Neural cell (in vitro differentiated cells): ENCODE data around the gene MMP15.

Source experiments
- EZH2 ChIP-seq: fragments of 200-600, 300-800 bp; shearing (Covaris generic), sonication (generic); IDR thresholded peaks from 2 replicates; pipeline ENCODE4 v1.6.1; 2014; ENCODE audit warnings: antibody characterized with exemption, low read length, borderline replicate concordance, mild to moderate bottlenecking; ENCODE audit not compliant: insufficient read depth, poor library complexity, severe bottlenecking
- MXI1 ChIP-seq: fragments of 450-650 bp; conservative IDR thresholded peaks from 2 replicates; pipeline ENCODE4 v1.6.1; 2014; ENCODE audit warnings: antibody characterized with exemption, mild to moderate bottlenecking; ENCODE audit not compliant: poor library complexity, severe bottlenecking
- POLR2AphosphoS5 ChIP-seq: IDR thresholded peaks from 2 replicates; pipeline ENCODE4 v1.6.1; 2012
- RAD21 ChIP-seq: fragments of 450-650 bp; conservative IDR thresholded peaks from 2 replicates; pipeline ENCODE4 v1.6.1; 2014; ENCODE audit warnings: antibody characterized with exemption, mild to moderate bottlenecking, moderate library complexity
- REST ChIP-seq: IDR thresholded peaks from 2 replicates; pipeline ENCODE4 v1.6.1; 2012; ENCODE audit warnings: borderline replicate concordance
- SMC3 ChIP-seq: fragments of 450-650 bp; conservative IDR thresholded peaks from 2 replicates; pipeline ENCODE4 v1.6.1; 2014; ENCODE audit warnings: antibody characterized with exemption, mild to moderate bottlenecking, moderate library complexity; ENCODE audit not compliant: poor library complexity
- TAF1 ChIP-seq: IDR thresholded peaks from 2 replicates; pipeline ENCODE4 v1.6.1; 2012; ENCODE audit warnings: low read depth
- TF ChIP-seq, protein P1 (sequence below): fragments of 450-650 bp; IDR thresholded peaks from 2 replicates; pipeline ENCODE4 v1.5.1; 2014; ENCODE audit warnings: antibody characterized with exemption, mild to moderate bottlenecking, moderate library complexity; ENCODE audit not compliant: poor library complexity, severe bottlenecking

DNA sequence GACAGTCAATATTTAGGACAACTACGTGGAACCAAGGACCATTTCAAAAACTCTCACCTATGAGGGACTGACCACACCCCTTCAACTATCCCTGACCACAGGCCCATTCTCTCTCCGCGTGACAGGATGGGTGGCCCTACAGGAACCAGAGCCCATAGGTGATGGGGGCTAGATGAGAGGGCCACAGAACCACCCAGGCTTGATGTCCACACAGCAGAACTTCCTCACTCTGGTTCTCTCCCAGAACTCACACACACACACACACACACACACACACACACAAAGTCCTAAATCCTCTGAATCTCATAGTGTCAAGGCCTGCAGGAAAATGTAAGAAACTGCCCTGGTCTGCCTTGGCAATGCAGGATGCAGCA, 26.6 kb upstream of the MMP15 start:
- no peak for TF ChIP-seq SMC3
- TF ChIP-seq EZH2: no peak
- TF ChIP-seq, protein P1, sequence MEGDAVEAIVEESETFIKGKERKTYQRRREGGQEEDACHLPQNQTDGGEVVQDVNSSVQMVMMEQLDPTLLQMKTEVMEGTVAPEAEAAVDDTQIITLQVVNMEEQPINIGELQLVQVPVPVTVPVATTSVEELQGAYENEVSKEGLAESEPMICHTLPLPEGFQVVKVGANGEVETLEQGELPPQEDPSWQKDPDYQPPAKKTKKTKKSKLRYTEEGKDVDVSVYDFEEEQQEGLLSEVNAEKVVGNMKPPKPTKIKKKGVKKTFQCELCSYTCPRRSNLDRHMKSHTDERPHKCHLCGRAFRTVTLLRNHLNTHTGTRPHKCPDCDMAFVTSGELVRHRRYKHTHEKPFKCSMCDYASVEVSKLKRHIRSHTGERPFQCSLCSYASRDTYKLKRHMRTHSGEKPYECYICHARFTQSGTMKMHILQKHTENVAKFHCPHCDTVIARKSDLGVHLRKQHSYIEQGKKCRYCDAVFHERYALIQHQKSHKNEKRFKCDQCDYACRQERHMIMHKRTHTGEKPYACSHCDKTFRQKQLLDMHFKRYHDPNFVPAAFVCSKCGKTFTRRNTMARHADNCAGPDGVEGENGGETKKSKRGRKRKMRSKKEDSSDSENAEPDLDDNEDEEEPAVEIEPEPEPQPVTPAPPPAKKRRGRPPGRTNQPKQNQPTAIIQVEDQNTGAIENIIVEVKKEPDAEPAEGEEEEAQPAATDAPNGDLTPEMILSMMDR: no peak
- no peak for TF ChIP-seq POLR2AphosphoS5
- TF ChIP-seq REST: no peak
- TF ChIP-seq MXI1: no peak
- TF ChIP-seq TAF1: no peak
- TF ChIP-seq RAD21: no peak
